GM12878 (cell line): ENCODE results near the gene SOX11. TPM values are rescaled to one million over a fixed set of nuclear protein-coding genes. Genes with fewer than 3 reads are reported as not detected.

Source experiments
- ATAC-seq: fragments of 200-7000 bp; cut with Tn5 transposase; 3 replicates; pipeline ENCODE4 v1.9.1; 2020; ENCODE audit warnings: mild to moderate bottlenecking, moderate library complexity
- BruUV-seq: library from RNA; stranded (reverse); fragments of 400-500 nt; replicated peaks from 2 replicates; lab custom pipeline; 2021; lab: Mats Ljungman, UMichigan
- CTCF ChIA-PET: fragments of 300-600 bp; sonication (Branson Sonifier 250); formaldehyde crosslinking; extraction: SDS; loops from one replicate; lab custom pipeline; 2021; ENCODE audit warnings: inconsistent platforms; lab: Yijun Ruan, JAX
- POLR2A ChIA-PET: fragments of 350-600 bp; formaldehyde crosslinking; extraction: SDS; loops from one replicate; lab custom pipeline; 2021; ENCODE audit warnings: inconsistent platforms; lab: Charles Lee
- RAD21 ChIA-PET: fragments of 300-600 bp; sonication (Branson Sonifier 250); formaldehyde crosslinking; loops from one replicate; lab custom pipeline; 2023; ENCODE audit warnings: antibody characterized with exemption; ENCODE audit not compliant: unreplicated experiment; lab: Charles Lee
- SMC1A ChIA-PET: fragments of 300-600 bp; sonication (Branson Sonifier 250); formaldehyde crosslinking; loops from one replicate; lab custom pipeline; 2023; ENCODE audit not compliant: unreplicated experiment, uncharacterized antibody; lab: Charles Lee
- DNase-seq: peaks from one replicate; pipeline ENCODE4 v3.0.0-alpha.2; 2011; ENCODE audit warnings: low read depth, low spot score
- FAIRE-seq: peaks from 3 replicates; lab custom pipeline; 2011; peaks lifted over from hg19 to GRCh38; lab: Jason Lieb, UNC
- H2AFZ ChIP-seq: 2 replicates; pipeline ENCODE4 v1.6.0; 2011; ENCODE audit warnings: low read depth, low read length, control low read depth; ENCODE audit not compliant: control insufficient read depth
- H3K27ac ChIP-seq: 2 replicates; pipeline ENCODE4 v1.5.1; 2011; ENCODE audit warnings: control low read depth; ENCODE audit not compliant: control insufficient read depth, insufficient read depth
- H3K27me3 ChIP-seq, 2 experiments: replicated peaks in 1 of 2; 2 replicates each; pipeline versions ENCODE4 v1.6.0 to v1.6.1; 2011; ENCODE audit warnings: low read length in 1 of 2; ENCODE audit not compliant: control insufficient read depth in 2 of 2, insufficient read depth in 2 of 2
- H3K36me3 ChIP-seq, 2 experiments: 2 replicates each; pipeline ENCODE4 v1.5.1; 2011; ENCODE audit warnings: low read length in 1 of 2; ENCODE audit not compliant: control insufficient read depth in 2 of 2, insufficient read depth in 2 of 2
- H3K4me1 ChIP-seq: 2 replicates; pipeline ENCODE4 v1.6.1; 2011; ENCODE audit warnings: mild to moderate bottlenecking, low read length, moderate library complexity, mixed read lengths; ENCODE audit not compliant: control insufficient read depth, insufficient read depth
- H3K4me2 ChIP-seq: 2 replicates; pipeline ENCODE4 v1.6.0; 2011; ENCODE audit warnings: control low read depth; ENCODE audit not compliant: control insufficient read depth, insufficient read depth
- H3K4me3 ChIP-seq: fragments of 200-600 bp; sonication (generic); 2 replicates; pipeline ENCODE4 v1.5.1; 2016
- H3K79me2 ChIP-seq: 2 replicates; pipeline ENCODE4 v1.6.0; 2011; ENCODE audit warnings: low read length; ENCODE audit not compliant: control insufficient read depth, insufficient read depth
- H3K9ac ChIP-seq: 2 replicates; pipeline ENCODE4 v1.8.0; 2011; ENCODE audit warnings: low read length, control low read depth, mixed read lengths; ENCODE audit not compliant: control insufficient read depth, insufficient read depth
- H3K9me3 ChIP-seq: replicated peaks from 3 replicates; pipeline ENCODE4 v1.5.1; 2011; ENCODE audit warnings: mild to moderate bottlenecking, low read length; ENCODE audit not compliant: control insufficient read depth, insufficient read depth
- H4K20me1 ChIP-seq: 2 replicates; pipeline ENCODE4 v1.6.0; 2011; ENCODE audit not compliant: control insufficient read depth, insufficient read depth
- ASH2L ChIP-seq: fragments of 300-600, 200-600 bp; sonication (generic); IDR thresholded peaks from 2 replicates; pipeline ENCODE4 v1.6.1; 2017; ENCODE audit warnings: low read depth, mild to moderate bottlenecking, borderline replicate concordance
- CREM ChIP-seq: IDR thresholded peaks from 2 replicates; pipeline ENCODE4 v1.6.1; 2014; ENCODE audit warnings: antibody characterized with exemption, low read depth
- FOS ChIP-seq: IDR thresholded peaks from 3 replicates; pipeline ENCODE4 v1.6.1; 2011; ENCODE audit warnings: borderline replicate concordance; ENCODE audit not compliant: insufficient read length; ENCODE audit errors: extremely low read depth
- FOXK2 ChIP-seq: fragments of 450-650 bp; IDR thresholded peaks from 2 replicates; pipeline ENCODE4 v1.6.1; 2017; ENCODE audit warnings: mild to moderate bottlenecking, moderate library complexity
- IRF5 ChIP-seq: fragments of 450-650 bp; IDR thresholded peaks from 2 replicates; pipeline ENCODE4 v1.6.1; 2017; ENCODE audit warnings: borderline replicate concordance
- LARP7 ChIP-seq: fragments of 450-650 bp; IDR thresholded peaks from 2 replicates; pipeline ENCODE4 v1.6.1; 2017; ENCODE audit warnings: mild to moderate bottlenecking
- NFYA ChIP-seq: IDR thresholded peaks from 2 replicates; pipeline ENCODE4 v1.6.1; 2011; ENCODE audit warnings: low read depth, mild to moderate bottlenecking, low read length, improper control_type of control experiment, borderline replicate concordance
- PKNOX1 ChIP-seq: fragments of 450-650 bp; IDR thresholded peaks from 2 replicates; pipeline ENCODE4 v1.6.1; 2016; ENCODE audit warnings: mild to moderate bottlenecking
- SPI1 ChIP-seq: IDR thresholded peaks from 2 replicates; pipeline ENCODE4 v1.6.1; 2011; ENCODE audit warnings: low read depth, mild to moderate bottlenecking, low read length, moderate library complexity, borderline replicate concordance; ENCODE audit not compliant: insufficient read depth
- SUZ12 ChIP-seq: fragments of 200-600 bp; sonication (generic); IDR thresholded peaks from one replicate; pipeline ENCODE4 v1.6.1; 2018; ENCODE audit warnings: antibody characterized with exemption, mild to moderate bottlenecking; ENCODE audit not compliant: unreplicated experiment
- WGBS: methylation state at CpG from one replicate; pipeline ENCODE4 v1.1.6; 2016; ENCODE audit warnings: low lambda C conversion rate; ENCODE audit not compliant: insufficient replicate concordance, insufficient coverage; ENCODE audit errors: missing lambda C conversion rate; 5-methylcytosine and 5-hydroxymethylcytosine counted together
- in situ Hi-C: fragments of 300-500 bp; cut with MboI; formaldehyde crosslinking; loops from 9 replicates; pipeline ENCODE4 v1.14.3; 2018; ENCODE audit warnings: mixed read lengths
- intact Hi-C: fragments of 100-400 bp; cut with micrococcal nuclease; formaldehyde crosslinking; loops from one replicate; pipeline ENCODE4 v1.14.2; 2022; ENCODE audit not compliant: unreplicated experiment
- polyA plus RNA-seq, 11 experiments: library from polyadenylated mRNA; depleted of rRNA in 4 of 11; unstranded in 6 of 11; stranded (reverse) in 5 of 11; fragments of >200 nt; fragmentation: Nextera tagmentation in 4 of 11; fragmentation: Illumina TruSeq in 1 of 11; extraction: Ambion mirVana in 4 of 11; extraction: Trizol in 1 of 11; gene quantifications; 1 replicate in 1 of 11; 2 replicates in 10 of 11; pipeline versions ENCODE4 v1.2.1 to v1.2.3, GENCODE V29; 2011 to 2016; ENCODE audit warnings: inconsistent platforms in 2 of 11, missing spikeins in 2 of 11, low read depth in 1 of 11
- total RNA-seq, 4 experiments: library from RNA; depleted of rRNA in 3 of 4; stranded (reverse); fragments of >200 nt in 3 of 4; fragmentation: Illumina TruSeq in 1 of 4; extraction: Trizol in 1 of 4; gene quantifications; 2 replicates each; pipeline versions ENCODE4 v1.2.1 to v1.2.3, GENCODE V29; 2013 to 2021
- TF ChIP-seq, protein P1 (sequence below): IDR thresholded peaks from 2 replicates; pipeline ENCODE4 v1.6.1; 2011; ENCODE audit warnings: mild to moderate bottlenecking, low read depth, low read length, moderate library complexity; ENCODE audit not compliant: insufficient replicate concordance

SOX11 gene
- total and polyA plus RNA-seq, 10 of the 15 experiments (the other 5 are each of a cell fraction or from before 2014, with no cell fraction given): 0.03 to 0.04 (median 0.03) TPM; not detected in 7

DNA sequence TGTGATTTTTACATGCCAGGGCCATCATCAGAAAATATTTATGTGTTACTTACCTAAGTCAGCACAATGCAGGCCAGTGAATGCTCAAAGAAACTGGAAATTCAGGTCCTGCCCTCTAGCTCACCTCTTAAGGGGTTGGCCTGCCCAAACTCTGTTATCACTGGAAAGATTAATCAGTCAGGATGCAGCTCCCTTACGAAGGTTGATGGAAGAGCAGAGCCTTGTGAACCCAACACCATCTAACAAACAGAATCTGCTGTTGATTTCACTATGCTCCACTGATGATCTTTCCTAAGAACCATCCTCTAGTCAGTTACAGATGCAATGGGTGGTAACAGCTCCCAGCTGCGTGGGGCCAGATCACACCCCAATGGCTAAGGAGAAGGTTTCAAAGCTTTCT is 38.2 kb downstream of the SOX11 start:
- POLR2A ChIA-PET: no interaction called here
- H3K9ac ChIP-seq: no peak overlapping the region
- no peaks in the 10 kb centered on the region for H3K36me3 ChIP-seq
- in situ Hi-C loops (no loop called here), intact Hi-C loops (no loop called here)
- H3K4me3 ChIP-seq: no peak overlapping the region
- ATAC-seq: no peak
- BruUV-seq: no TSS peak
- CTCF ChIA-PET: no interaction called here
- H3K9me3 ChIP-seq: no peaks in the 10 kb centered on the region
- TF ChIP-seq IRF5: no peak
- no peak for TF ChIP-seq CREM
- TF ChIP-seq ASH2L: no peak
- TF ChIP-seq FOXK2: no peak
- TF ChIP-seq, protein P1, sequence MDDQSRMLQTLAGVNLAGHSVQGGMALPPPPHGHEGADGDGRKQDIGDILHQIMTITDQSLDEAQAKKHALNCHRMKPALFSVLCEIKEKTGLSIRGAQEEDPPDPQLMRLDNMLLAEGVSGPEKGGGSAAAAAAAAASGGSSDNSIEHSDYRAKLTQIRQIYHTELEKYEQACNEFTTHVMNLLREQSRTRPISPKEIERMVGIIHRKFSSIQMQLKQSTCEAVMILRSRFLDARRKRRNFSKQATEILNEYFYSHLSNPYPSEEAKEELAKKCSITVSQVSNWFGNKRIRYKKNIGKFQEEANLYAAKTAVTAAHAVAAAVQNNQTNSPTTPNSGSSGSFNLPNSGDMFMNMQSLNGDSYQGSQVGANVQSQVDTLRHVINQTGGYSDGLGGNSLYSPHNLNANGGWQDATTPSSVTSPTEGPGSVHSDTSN: no peak
- TF ChIP-seq FOS: no peak
- no peak for TF ChIP-seq SUZ12
- no peak for TF ChIP-seq SPI1
- TF ChIP-seq PKNOX1: no peak
- TF ChIP-seq LARP7: no peak
- no peak for TF ChIP-seq NFYA
- no peak overlapping the region for H2AFZ ChIP-seq
- FAIRE-seq: no peak
- RAD21 ChIA-PET: no interaction called here
- no peaks in the 10 kb centered on the region for H3K27me3 ChIP-seq
- H3K4me1 ChIP-seq: no peaks in the 10 kb centered on the region
- no peak overlapping the region for H3K4me2 ChIP-seq
- H3K79me2 ChIP-seq: no peaks in the 10 kb centered on the region
- no peak overlapping the region for H3K27ac ChIP-seq
- H4K20me1 ChIP-seq: no peaks in the 10 kb centered on the region
- DNase-seq: no peak
- SMC1A ChIA-PET: no interaction called here
- 27% methylated on average over 2 of the region's 2 CpGs for WGBS
